AG09319 (cell line): ENCODE measurements around the gene ACACA.
A peak's percentile ranks its signal among the peaks of the same experiment; 100 is the strongest.
"Not testable (repeated sequence)": the region's sequence is repeated elsewhere in the genome, so short reads cannot be mapped to it uniquely, and the experiment has no call there.

Source experiments
- DNase-seq: peaks from one replicate; pipeline ENCODE4 v3.0.0-alpha.2; 2010; ENCODE audit warnings: low read depth; ENCODE audit errors: extremely low read depth
- CTCF ChIP-seq: IDR thresholded peaks from 2 replicates; pipeline ENCODE4 v1.5.1; 2011; ENCODE audit warnings: low read depth, mild to moderate bottlenecking, inconsistent platforms, low read length, moderate library complexity

ACACA gene

GRCh38 chr17:37359682-37360188 lies 46.9 kb downstream of the ACACA start:
- TF ChIP-seq CTCF: no peak
- DNase-seq: no peak

DNA sequence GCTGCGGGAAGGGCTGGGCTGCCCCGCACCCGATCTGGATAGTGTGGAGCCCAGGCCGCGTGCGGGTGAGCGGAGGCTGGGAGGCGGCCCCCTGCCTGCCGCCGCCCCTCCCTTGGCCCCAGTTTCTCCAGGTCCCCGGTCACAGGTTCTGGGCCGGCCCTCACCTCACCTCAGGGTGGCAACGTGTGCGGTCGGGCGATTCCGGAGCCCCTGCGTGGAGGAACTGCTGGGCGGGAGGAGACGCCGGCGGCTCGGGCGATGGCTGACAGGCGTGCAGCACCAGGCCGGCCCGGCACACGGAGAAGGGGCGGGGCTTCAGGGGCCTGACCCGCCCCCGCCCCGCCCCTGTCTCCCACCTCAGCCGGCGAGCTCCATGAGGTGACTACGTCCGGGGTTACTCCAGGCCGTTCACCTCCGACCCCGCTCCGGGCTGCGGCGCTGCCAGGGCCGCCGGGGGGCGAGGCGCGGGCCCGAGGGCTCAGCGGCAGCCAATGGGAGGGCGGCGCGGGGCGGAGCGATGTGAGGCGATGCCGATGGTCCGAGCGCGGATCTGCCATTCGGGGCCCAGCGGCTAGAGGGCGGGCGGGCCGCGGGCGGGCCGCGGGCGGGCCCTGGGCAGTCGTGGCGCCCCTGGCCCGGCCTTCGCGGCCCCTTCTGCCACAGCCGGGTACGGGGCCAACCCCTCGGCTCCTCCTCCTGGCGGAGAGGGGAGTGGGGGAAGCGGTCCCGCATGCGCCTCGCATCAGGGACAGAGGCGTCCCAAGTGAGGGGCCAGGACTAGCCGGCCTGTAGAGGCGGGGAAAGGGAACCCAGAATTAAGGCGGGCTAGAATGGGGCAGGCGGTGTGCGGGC lies 47.6 kb downstream of the ACACA start:
- no peak; the same call in 1 of the 2 replicates for TF ChIP-seq CTCF
- peak; percentile 80 for DNase-seq

DNA sequence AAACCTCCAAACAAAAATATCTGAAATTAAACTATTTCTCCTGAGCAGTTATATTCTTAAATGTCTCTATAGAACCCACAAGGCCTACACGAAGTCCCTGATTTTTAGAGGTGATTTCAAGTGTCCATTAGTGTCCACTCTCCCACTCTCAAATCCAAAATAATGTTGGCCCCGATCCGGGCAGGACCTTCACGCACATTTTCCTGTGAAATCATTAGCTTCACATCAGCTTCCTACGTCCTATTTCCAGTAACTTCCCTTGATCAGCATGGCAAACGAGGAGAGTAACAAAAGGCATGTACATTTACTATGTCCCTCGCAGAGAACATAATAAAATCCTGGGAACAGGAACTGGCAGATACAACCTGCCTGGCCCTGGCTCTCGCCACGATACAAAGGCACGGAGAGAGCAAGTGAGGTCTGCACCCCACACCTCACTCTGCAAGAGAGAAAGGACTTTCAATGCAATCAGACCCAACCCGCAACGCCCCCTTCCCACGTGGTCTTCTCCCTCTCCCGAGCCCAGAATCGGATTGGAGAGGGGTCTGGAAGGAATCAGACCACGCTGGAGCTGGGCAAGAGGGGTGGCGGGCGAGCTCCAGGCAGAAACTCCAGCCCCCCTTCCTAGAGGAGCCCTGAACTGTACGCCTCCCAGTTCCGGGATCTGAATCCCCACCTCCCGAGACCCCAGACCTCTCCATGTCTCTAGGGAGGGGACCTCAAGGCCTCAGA lies 48.4 kb downstream of the ACACA start:
- no peak for TF ChIP-seq CTCF
- no peak for DNase-seq

DNA sequence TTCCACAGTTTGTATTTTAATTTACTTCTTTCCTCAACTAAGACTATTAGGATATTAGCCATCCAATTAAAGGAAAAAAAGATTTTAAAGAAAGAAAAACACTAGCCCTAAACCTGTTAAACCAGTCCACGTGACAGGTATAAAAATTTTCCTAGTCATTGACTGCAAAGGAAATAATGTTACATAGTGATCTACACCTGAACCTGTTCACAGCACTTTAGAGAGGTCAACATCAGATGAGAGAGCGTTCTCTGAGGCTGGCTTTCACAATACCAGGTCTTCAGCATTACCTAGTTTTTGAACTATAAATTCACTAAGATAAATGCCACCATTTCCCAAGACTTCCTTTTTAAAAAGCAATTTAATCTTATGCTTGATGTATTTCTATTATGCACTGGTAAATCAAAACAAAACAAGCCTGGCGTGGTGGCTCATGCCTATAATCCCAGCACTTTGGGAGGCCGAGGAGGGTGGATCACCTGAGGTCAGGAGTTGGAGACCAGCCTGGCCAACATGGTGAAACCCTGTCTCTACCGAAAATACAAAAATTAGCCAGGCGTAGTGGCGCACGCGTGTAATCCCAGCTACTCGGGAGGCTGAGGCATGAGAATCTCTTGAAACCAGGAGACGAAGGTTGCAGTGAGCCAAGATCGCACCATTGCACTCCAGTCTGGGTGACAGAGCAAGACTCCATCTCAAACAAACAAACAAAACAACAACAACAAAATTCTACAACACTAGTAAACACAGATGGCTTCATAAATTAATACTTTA lies 49.7 kb downstream of the ACACA start:
- DNase-seq: not testable (repeated sequence)

- not testable (repeated sequence) for DNase-seq
Observed at GRCh38 chr17:37346863-37347402, 59.7 kb downstream of the ACACA start.

DNA sequence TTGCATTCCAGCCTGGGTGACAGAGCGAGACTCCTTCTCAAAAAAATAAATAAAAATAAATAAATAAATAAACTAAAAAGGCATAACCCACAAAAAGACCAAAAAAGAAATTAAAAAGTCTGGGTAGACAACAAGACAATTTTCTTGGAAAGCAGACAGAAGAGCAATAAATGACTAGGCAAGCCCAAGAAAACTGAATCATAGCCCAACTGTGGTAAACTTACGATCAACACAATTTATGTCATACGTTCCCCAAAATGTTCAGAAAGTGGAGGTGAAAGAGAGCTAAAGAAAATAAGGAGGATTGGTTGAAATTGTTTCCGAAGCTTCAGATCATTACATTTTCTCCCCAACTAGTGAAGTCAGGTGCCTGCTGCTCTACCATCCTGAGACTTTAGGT lies 62.1 kb downstream of the ACACA start:
- no peak for DNase-seq
- no peak for TF ChIP-seq CTCF

DNA sequence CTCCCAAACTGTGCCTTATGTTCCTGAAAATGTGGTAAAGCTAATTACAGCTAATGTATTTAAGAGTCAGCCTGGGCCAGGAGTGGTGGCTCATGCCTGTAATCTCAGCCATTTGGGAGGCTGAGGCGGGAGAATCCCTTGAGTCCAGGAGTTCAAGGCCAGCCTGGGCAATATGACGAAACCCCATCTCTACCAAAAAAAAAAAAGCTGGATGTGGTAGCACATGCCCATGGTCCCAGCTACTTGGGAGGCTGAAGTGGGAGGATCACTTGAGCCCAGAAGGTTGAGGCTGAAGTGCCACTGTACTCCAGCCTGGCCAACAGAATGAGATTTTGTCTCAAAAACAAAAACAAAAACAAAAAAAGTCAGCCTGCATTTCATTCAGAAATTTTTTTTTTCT lies 64.0 kb downstream of the ACACA start:
- DNase-seq: no peak
- no peak for TF ChIP-seq CTCF
